NCI-H510A (cell line): ENCODE measurements around the gene VGLL4.

Experiments used
- DNase-seq: peaks from one replicate; lab custom pipeline; 2025; lab: John Stamatoyannopoulos, UW

The VGLL4 gene

GRCh38 chr3:11564577-11565001 lies 79.1 kb downstream of the VGLL4 start:
- DNase-seq = no peak

DNA sequence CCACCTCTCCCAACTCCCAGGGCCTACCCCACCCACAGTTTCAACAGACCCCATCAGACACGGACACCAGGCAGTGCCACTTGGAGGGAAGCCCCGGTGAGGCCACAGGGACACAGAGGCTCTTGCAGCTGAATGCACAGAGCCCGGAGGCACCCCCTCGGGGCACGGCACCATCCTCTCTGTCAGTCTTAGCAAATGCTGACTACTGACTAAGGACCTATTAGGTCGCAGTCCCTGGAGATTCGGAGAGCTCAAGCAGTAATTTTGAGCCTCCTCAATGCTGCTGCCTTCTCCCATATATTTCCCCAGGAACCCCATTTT lies 79.9 kb downstream of the VGLL4 start:
- no peak for DNase-seq

DNA sequence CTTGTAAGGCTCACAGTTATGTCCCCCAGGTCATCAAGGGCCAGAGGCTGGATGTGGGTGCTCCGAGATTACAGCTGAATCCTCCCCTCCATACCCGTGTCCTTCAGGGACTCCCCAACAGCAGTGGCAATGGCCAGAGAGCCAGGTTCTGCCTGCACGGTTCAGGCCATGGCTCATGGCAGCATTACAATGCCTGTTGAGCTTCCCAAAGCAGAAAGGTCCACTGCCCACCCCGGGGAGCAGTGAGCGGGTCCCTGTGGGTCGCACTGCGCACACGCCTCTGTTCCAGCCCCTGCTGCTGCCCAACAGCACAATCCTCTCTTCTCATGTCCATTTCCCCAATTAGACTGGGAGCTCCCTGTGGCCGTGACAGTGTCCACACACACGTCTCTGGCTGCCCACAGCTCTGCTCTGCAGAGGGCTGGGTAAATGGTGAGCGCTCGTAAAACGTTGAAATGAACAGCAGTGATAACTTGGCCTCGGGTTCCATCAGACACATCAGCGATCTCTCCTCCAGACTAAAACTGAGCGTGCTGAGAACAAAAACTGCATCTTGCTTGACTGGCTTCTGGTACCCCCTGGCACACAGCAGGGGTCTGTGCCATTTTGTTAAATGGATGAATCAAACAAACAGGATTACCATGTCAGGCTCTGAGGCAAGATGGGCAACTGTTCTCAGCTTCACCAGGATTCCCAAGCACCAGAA lies 80.4 kb downstream of the VGLL4 start:
- DNase-seq = no peak

- DNase-seq = no peak
These were observed 81.3 kb downstream of the VGLL4 start for GRCh38 chr3:11562277-11562881.

DNA sequence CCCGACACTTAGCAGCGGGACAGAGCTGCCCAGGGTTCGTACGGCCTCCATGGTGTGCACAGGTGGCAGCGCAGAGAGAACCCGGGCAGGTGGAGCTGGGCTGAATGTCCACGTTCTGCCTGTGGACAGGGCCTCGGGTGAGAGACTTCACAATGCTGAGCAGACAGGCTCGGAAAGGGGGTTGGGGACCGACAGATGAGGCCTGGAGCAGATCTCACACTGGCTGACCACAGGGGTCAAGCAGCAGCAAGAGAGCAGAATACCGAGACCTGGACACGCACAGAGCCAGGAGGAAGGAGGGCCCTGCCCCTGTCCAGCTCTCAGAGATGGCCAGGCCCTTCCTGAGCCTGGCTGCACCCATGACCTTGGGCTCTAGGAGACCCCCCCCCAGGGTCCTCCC lies 83.0 kb downstream of the VGLL4 start:
- DNase-seq = no peak

DNA sequence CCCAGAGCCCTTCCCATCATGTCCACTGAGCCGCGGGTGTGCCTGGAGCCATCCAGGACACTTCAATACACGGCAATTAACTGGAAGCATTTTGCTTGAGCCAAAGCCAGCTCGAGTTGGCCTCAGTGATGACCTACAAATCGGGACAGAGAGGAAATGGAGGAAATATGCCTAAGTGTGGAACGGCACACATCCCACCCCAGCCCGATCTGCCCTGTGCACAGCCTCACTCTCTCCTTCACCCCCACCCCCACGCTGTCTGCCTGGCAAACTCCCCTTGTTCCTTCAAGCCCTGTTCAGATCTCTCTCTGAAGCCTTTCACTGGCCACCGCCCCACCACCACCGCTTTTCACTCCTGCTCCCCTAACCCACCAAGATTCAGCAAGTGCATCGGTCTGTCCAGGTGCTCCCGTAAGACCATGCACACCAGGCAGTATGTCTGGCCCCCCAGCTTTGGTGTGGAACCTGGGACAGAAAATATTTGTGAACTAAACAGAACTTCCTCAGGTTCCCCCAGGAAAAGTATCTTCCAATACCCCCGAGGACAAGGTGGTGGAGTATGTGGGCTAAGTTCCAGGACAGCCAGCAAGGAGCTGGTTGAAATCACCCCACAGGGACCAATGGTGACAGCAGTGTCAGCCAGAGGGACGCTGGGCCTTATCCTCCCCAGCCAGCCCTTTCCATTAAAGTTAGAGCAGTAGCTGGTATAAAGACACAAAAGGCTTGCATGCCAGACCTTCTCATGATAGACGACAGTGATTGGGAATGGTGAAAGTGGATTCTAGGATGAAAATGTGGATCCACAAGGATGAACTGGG lies 83.7 kb downstream of the VGLL4 start:
- DNase-seq = no peak

GRCh38 chr3:11558918-11559815 lies 84.5 kb downstream of the VGLL4 start:
- DNase-seq = no peak

DNA sequence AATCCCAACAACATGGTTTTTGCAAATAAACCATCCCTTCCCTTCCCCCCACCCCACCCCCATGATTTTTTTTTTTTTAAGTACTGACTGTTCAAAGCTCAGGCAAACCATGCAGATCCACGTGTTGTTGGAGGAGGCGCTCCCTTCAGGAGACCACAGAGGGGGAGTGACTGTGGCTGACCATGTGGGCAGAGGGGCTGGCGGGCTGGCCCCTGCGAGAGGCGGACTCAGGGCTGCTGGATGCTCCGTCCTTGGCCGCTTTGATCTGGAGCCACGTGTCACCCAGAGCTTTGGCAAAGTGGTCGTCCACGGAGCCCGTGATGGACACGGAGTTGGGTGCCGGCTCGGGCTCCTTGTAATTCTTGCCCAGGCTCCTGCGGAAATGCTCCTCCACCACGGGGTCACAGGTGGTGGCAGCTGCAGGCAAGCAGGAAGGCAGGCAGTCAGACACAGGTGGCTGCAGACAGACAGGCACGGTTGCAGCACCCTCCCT lies 85.3 kb downstream of the VGLL4 start:
- no peak for DNase-seq

- no peak for DNase-seq
These were observed 85.7 kb downstream of the VGLL4 start for GRCh38 chr3:11558002-11558401.

- DNase-seq = no peak
These were observed 86.7 kb downstream of the VGLL4 start for GRCh38 chr3:11556851-11557644.

DNA sequence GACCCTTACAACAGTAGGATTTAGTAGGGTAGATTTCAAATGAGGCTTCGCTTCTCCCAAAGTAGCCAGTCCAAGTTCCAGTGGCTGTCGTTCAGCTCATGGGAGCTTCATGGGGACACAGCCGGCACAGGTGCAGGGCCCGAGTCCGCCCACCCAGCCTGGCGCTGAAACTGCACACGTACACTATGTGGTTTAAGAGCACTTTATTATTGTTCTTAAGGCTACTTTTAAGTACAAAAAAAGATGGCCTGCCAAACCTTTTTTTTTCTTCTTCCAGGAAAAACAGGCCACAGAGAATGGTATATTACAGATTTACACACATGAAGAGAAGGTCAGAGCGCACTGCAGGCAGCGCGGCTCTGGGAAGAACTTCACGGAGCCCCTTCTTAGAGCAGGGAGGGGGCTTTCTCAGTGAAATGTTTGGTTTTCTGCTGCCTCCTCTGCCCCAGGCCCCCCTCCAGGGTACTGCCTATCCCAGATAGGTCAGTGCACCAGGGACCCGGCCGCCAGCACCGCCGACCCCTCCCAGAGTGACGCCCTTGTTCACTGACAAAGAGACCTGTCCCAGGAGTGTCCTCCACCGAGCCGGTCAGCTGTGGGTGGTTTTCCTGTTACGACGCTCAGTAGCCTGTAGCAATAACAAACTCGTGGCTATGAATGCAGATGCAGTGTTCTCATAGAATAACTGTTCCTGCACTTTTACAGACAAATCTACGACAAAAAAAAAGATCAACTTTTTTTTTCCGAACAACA lies 87.7 kb downstream of the VGLL4 start:
- no peak for DNase-seq

DNA sequence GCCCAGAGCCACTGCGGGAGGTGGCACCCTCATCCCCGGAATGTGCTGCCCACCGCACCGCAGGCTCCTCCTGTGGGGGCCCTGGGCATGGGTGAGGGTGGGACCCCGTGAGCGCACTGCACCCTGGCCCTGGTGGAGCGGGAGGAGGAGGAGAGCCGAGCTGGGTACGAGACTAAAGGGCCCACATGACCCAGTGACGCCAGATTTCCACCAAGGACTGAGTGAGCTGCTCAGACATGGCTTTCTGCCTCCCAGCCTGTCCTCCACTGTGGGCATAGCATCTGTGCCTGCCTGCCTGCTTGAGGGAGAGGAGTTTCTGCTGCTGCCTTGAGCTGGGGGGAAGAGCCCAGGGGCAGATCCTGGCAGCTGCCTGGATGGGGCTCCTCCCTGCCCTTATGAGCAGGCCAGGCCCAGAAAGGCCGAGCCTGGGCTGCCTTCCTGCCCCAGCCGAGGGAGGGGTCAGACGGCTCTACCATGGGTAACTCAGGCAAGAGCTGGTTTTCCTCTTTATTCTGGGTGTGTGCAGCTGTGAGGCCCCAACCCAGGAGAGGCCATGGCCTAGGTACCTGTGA lies 88.4 kb downstream of the VGLL4 start:
- DNase-seq = no peak

DNA sequence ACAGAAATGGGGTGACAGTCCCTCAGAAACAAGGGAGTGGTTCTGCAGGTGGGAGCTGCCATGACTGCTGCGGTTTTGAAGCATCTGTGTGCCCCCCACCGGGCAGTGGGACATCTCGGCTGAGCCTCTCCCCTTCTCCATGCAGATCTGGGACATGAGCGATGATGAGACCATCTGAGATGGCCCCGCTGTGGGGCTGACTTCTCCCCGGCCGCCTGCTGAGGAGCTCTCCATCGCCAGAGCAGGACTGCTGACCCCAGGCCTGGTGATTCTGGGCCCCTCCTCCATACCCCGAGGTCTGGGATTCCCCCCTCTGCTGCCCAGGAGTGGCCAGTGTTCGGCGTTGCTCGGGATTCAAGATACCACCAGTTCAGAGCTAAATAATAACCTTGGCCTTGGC lies 89.0 kb downstream of the VGLL4 start:
- DNase-seq = no peak

GRCh38 chr3:11554236-11554610 lies 89.5 kb downstream of the VGLL4 start:
- DNase-seq = no peak

- DNase-seq = no peak
These were observed 90.1 kb downstream of the VGLL4 start for GRCh38 chr3:11553436-11554235.

DNA sequence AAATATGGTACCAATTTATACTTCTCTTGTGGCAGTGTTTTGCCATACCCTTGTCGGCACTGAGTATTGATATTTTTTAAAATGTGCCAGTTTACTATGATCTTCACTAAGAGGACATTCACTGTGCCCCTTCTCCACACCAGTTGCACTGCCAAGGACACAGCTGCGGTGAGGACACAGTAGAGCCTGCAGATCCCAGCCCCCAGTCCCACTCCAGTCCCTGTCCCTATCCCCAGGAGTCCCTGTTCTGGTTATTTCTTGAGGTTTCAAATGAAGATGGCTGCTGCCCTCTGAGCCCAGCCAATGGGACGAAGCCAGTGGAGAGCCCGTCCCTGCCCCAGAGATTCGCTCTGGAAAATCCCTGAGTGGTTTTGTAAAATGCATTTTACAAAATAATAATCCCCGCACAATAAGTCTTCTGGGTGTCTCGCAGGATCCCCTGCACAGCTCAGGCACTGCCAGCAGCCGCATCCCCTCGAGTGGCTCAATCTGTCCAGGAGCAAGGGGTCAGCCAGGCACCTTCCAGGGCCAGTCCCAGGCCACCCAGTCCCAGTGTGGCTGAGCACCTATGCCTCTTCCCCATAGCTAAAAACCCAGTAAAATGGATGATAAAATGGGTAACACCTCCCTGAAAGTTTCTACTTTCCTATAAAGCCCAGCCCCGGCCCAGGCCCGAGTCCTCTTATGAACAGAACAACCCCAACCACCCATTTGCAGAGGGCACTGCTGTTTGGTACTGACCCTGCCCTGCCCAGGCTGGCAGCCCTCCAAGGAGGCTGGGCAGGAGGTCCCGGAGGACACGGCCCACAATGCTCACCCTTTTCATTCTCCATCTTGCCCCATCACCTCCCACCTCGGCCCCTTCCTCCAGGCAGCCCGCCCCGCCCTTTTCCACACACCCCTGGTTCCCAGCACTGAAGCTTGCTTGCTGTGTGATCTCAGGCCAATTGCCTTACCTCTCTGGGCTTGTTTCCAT lies 91.1 kb downstream of the VGLL4 start:
- DNase-seq = no peak

DNA sequence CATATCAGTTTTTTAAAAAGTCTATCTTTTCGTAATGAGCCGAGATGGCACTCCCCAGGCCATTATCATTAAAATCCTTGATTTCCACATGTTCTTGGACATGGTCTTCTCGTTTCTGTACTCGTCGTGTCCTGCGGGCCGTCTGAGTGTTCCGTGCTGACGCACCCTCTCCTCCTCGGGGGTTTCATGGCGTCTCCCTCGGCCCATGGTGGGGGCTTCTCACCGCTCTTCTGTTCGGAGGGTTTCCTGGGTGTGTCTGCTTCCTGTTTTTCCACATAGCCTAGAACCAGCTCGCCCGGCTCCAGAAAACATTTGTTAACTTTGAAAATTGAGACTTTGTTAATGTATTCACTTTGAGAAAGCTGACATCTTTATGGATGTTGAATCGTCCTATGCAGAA lies 92.7 kb downstream of the VGLL4 start:
- no peak for DNase-seq

GRCh38 chr3:11549580-11550140 lies 94.1 kb downstream of the VGLL4 start:
- no peak for DNase-seq
